Epidermal melanocyte (primary cell): ENCODE results near the gene PDE1C.

Source experiments
- DNase-seq: peaks from one replicate; pipeline ENCODE4 v3.0.0; 2011; ENCODE audit warnings: low spot score; ENCODE audit not compliant: insufficient read length

PDE1C gene

DNA sequence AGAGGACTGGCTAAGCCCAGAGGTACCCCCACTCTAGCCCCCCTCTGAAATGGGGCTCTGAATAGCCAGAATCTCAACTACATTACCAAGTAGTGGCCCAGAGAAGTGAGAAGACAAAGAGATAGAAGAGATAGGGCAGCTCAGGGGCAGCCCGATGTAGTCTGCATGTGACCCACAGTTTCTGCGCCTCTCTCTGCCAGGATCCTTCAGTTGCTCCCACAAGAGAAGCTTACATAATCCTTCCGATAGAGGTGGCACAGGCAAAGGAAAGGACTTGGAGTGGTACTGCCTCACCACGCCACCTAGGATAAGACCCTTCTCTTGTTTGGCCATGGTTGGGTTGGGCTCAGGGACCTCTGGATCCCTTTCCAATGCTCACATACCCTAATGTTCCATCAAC is 5.4 kb upstream of the PDE1C start:
- DNase-seq = no peak

DNA sequence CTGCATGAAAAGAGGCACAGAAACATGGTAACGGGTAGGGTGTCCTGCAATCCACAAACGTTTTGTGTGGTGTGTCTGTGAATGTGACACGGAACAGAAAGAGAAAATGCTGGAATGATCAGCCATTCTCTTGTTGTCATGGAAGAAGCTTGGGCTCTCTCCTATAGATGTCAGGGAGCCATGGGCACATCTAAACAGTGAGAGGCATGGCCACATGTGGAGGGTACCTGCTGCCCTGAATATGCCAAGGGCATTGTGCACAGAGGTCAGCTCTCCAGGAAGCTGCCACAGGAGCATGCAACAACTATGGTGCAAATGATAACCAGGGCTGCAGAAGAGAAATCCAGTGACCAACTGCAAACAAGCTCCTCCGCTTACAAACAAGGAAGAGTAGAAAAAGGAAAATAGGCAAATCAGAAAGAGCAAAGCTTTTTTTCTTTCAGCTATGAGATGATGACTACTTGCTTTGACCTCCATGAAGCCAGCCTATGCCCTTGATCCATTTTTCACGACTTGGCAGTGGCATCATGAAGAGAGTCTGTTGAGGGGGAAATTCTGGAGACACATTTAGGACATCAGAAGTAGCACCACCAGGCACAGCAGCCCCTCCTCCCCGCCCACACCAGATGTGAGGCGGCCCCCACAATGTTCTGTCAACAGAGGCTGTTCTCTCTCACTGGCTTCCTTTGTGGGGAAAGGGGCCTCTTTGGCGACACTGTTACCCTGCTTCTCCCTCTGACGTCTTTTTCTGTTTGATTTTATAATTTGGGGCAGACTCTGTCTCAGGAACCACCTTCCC is 4.8 kb upstream of the PDE1C start:
- DNase-seq = no peak

DNA sequence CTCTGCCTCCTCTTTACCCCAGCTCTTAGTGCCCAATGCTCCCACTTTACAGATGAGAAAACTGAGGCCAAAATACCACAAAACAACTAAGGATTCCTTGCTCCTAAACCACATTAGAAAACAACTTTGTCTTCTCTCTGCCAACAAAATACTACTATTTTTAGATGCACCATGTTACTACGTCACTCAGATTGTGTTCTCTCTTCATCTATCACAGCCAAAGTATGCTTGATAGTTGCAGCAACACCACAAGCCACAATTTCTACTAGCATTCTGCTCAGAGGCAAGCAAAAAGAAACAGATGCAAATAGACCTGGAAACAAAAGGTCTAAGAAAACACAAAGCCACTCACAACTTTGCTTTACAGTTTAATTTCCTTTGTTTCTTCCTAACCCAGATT is 3.3 kb upstream of the PDE1C start:
- DNase-seq = no peak

DNA sequence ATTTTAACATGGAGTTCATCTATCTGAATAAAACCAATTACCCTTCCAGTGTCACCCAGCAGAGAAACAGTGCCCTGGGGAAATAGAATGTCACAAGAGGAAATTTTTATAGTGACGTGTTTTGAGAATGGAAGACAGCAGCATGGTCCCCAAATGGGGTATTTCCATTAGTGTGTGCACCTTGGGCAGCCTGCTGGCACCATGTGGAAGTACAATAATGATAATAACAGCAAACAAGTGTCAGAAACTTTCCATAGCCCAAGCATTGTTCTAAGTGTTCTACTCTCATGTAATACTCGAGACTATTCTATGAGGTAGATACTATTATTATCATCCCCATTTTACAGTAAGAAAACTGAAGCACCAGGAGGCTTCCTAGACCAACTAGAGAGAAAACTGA is 2.2 kb upstream of the PDE1C start:
- no peak for DNase-seq

DNA sequence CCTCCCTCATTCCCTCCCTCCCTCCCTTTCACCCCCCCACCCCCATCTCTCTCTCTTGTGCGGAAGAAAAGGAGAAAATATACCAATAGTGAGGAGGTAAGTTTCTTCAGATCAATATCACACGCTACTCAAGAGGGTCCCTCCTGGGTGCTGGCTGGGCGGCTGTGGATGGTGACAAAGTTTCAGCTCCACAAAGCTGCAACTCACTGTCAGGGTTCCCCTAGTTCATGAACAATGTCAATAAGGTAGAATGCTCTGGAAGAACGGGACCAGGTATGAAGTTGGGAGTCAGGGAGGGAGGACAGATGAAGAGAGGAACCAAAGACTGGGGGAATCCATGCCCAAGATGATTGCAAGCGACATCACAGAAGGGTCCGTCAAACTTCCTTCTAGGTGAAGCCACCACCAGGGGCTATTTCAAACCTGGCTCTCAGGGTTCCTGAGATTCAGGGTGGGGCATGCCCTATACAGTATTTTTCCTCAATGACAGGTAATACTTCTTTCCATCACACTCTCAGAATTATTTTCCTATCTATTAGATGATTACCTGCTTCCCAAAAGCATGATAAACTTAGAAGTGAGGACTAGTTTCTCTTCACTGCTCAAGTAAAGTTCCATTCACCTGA is 1.4 kb upstream of the PDE1C start:
- DNase-seq = no peak

DNA sequence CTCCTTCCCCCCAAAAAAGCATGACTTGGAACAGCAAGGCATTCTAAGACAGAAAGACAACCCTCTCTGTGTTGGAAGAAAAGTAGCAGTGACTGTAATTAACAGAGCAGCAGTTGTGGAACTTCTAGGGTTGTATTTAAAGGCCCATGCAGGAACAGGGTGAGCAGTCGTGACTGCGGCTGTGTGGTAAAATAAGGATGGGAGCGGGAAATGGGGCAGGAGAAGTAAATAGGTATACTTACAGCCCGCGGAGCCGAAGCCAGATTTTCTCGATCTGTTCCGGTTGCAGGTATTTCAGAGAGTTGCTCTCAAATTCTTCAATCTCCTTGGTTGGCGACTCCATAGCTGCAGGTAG is 179 bp downstream of the PDE1C start:
- DNase-seq = no peak

DNA sequence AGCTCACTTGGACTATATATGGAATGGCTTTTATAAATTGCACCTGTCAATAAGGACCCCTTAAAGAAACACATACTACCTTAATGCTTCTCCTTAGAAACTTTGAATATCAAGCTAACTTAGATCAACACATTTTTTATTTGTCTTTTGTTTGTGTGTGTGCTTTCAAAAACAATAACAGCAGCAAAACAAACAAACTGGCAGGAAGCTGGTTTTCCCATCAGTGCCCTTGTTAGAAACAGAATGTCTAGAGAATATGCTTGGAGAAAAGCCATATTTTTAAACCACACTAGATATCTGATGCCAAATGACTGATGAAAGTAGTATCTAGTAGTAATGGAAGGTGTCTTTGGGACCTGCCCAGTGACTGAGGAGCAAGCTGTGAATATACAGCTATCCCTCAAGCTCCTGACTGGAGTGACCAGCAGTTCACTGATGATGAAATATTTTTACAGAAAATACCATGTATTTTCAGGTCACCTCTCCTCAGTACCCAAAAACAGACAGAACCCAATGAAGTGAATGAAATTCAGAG is 1.0 kb downstream of the PDE1C start:
- no peak for DNase-seq

DNA sequence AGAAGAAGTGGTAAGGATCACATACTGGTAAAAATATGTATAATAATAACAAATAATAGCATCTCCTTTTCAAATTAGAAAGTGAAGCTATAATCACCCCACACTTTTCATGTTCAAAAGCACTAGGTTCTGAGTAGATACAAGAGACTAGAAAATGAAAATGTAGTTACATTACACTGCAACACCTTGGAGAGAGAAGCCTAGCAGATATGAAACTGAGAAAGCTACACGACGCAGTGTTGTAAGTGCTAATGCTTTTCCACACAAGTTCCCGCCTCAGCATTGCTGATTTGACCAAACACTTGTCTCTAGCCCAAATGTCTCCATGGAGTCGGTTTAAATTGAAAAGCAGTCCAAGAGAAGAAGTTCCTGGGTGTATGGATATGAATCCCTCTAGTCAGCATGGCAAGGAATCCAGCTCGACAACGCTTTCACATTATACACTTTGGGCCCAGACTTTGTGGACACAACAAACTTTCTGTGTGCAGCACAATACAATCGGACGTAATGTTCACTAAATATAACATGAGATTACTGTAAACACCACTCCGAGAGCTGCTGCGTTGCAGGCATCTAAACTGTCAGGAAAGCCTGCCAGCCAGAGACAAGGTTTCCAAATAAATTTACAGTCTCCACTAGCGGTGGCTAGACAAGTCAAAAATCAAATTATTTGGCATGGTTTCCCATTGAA is 1.7 kb downstream of the PDE1C start:
- DNase-seq = no peak

DNA sequence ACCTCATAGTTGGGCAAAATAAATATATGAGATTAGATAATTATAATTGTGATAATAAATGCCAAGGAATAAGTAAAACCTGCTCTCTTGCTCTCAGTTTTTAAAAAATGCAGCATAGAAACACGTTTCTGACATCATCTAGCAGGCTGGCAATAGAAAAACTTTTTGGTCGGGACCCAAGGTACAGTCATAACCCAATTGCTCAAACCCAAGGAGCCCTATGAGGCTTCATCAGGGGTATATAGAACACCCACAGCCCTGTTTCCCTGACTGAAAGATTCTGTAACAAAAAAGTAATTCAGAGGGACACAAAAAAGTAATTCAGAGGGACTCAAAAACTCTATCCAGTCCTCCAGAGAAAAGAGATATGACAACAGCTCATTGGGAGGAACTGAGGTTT is 3.8 kb downstream of the PDE1C start:
- no peak for DNase-seq

DNA sequence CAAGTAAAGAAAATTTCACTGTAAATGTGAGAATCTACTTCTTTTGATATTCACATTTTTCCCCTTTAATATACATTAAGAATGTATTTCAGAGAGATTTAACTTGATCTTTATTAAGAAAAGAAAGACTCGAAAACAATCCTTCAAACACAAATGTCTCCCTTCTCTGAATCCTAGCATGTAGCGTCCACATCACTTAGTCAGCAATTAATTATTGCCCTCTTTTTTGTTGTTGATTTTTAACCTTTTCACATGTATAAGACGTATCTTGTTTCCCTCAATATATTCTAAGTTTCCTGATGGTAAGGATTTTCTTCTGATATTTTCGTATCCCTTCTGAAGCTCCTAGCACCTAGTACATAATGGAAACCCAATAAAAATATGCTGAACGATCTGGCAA is 6.6 kb downstream of the PDE1C start:
- no peak for DNase-seq

DNA sequence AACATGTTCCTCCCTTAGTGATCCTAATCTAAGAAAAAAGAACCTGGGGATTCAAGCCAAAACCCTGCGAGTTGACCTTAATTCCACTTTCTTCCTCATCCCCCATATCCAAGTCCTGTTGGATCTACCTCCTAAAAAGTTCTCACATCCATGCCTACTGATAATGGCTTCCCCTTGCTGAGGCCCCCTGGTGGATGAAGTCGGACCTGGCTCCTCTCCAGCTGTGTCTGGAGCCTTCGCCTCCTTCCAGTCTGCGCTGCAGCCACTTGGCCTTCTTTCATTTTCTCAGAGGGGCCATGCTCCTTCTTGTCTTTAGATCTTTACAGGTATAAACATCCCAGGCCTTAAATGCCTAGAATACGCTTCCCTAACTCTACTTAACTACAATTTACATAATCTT is 8.1 kb downstream of the PDE1C start:
- DNase-seq = no peak

DNA sequence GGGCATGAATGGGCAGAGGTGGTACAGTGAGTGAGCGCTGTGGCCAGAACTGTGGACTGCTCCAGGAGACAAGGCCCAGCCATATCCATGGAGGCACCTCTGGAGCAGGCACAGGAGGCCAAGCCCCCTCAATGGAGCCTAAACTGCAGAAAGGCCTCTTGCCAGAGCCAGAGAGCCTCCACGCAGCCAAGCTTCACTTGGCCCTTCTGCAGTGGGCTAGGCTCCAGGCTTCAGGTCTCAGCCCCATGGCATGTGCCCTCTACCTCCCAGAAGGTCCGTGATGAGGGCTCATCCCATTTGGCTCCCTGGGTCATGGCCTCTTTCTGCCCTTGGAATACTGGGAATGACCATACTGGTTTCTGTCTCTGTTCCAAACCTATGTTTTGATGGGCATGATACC is 8.9 kb downstream of the PDE1C start:
- DNase-seq = no peak

DNA sequence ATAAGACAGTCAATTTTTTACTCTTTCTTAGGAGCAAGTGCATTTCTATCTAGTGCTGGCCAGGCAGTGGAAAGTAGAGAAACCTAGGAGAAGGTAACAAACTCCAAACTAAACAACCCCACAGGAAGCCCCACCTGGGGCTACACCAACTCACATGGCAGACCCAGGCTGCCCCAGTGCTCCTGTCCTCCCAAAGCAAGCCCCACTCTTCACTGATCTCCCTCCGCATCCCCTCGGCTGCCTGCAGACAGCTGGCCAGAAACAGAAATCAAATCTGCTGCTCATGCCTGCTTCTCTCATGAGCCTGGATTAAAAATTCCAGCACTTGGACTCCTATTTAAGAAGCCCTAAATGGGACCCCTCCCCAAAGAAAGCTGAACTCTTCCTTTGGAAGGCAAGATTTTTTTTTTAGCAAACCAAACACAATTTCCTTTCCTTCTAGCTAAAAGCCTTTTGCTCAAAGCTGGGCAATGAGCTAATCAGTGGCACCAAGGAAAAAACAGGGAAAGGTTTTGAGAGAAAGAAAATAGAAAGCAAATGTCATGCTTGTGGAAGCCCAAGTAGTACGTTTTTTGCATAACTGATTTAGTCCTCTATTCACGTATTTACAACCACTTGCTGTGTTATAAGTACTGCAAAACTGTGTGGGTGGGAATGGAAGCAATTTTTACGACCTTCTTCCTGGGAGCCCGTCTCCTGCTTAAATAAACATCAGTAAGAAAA is 10.8 kb downstream of the PDE1C start:
- no peak for DNase-seq

DNA sequence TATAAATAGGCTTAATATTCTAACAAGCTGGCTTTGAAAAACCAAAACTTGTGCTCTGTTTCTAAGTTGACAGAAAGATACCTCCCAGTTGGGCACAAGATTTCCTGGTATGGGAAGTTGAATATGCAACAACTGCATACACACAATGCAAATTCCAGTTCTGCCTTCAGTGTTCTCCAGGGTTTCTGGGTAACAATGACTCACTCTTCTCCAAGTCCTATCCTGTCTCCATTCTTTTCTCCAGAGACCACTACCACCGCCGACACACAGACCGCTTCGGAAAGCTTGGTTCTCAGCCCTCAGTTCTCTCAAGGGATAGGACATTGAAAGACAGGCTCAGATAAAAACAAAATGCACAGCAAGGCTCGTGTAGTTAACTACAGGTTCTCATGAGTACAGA is 12.2 kb downstream of the PDE1C start:
- DNase-seq = no peak

DNA sequence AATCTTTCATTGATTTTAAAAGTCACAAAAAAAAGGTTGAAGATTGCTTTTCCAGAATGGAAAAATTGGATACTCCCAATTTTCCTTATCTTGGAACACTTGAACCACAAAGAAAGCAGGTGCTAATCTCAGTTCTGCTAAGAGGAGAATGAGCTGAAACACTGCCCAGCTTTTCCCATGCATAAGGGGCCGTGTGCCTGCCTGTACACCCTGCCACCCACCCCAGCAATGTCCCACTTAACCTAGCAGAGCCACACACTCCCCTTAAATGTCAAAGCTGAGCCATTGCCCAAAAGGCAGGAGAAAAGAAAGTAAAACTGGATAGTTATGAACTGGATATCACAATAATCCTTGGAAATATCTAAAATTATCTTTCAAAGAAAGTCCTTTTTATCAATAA is 13.4 kb downstream of the PDE1C start:
- no peak for DNase-seq

DNA sequence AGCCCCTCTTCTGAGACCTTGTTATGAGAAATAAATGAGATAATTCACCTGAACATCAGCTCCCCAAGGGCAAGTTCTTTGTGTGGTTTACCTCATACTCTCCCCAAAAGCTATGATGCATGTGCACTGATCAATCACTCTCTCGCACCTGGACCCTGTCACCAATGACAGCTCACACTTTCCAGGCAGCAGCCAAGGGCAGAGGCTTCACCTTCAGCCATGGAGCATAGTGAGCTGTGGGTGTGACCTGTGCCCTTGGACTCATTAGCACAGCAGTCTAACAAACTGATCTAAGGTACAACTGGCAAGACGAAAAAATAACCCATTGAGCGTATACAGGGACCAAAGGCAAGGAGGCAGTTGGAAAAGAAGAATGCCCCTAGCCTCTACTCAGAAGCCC is 17.0 kb downstream of the PDE1C start:
- DNase-seq = no peak

DNA sequence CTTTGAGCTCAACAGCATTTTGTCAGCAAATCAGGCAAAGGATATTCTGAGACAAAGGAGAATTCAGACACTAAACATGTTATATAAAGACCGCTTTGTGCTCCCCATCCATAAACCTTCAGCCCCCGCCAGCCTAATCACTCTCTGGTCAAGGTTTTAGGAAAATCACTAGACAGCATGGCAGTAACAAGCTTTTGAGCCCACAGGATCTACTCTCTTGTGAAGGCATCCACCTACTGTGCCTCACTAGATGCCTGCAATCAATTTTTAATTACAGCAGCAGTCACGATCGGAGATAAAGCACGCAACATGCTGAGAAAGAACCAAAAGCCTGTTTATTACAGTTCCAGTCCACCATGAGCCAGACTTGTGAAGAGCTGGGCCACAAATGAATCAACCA is 19.1 kb downstream of the PDE1C start:
- peak; percentile 50 for DNase-seq

DNA sequence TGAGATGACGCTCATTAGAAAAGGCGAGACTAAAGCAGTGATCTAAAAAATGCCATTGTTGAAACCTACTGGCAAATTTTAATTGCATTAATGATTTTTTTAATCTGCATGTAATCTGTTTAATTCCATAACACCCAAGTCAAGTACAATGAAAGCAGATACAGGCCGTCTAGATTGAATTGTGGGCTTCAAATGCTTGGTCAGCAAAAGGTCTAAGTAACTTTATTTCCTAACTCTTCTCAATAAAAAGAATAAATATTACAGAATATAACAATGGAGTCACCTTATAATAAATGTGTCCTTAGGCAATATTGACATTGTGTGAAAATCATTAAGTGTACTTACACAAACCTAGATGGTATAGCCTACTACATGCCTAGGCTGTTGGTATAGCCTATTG is 20.6 kb downstream of the PDE1C start:
- no peak for DNase-seq

DNA sequence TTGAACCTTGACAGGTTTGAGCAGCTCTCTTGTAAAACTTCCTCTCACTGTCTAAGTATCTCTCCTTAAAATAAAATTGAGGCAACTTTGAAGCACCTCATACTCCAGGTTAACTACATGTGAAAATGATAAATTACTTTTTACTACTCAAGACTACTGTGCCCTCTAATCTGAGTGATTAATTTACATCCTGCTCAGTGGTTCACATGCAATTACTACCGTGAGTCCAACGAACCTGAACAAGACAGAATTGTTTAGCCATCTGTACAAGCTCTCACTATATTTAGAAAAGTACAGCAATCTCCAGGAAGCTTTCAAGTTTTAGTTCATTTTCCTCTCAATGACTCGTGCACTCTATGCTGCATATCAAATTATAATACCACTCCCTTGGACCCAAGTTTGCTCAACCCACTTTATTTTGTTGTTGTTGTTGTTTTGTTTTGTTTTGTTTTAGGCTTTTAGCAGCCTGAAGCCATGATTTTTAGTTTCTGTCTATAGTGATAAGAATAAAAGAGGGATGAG is 21.2 kb downstream of the PDE1C start:
- DNase-seq = no peak

DNA sequence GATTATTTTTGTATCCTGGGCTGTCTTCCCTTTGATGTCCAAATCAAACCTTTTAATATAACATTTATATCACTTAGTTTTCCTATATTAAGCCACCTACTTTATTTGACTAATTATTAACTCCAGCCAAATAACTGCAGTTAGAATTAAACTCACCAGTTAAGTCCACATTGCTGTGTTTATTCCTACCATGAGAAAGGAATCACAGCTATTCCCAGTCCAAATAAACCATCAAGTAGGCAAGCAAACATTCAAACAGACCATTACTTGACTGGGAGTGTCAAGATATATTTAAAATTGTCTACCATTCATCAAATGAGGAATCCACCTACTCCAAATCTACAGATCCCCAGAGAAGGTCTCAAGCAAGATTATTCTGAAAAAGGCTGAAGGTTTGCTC is 22.4 kb downstream of the PDE1C start:
- DNase-seq = no peak

DNA sequence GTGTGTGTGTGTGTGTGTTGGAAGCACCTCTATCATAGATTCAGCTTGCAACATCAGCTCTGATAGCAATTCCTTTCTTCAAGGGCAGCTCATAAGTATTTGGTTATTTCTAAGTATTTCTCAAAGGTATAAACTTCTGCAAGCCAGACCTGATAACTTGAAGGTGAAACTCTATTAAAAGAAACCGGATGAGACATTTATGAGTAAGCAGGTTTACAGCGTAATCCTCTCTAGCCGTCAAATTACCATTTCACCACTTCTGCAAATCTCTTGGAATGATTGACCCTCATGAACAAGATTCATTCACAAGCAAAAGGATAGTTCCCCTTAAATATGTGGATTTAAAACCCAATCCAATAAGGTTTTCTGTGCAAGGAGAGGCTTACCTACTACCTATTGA is 23.1 kb downstream of the PDE1C start:
- no peak for DNase-seq

DNA sequence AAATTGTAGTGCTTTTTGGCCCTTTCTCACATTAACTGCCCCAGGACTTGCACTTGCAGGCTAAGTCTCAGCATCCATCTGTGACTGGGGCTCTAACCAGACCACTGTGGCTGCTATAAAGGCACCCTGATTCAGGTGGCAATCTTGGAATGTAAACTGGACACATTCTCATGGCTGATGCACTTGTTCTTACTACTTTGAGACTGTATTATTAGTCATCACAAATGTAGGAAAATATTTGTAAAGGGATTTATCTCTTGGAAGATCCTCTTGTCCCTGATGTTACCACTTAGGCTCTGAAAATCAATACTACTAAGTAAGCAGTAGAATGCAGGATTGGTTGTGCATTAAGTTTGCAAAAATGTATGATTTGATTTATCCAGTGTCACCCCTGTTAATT is 25.0 kb downstream of the PDE1C start:
- DNase-seq = no peak
